Prostate gland (tissue), 2 donors: ENCODE data around the gene NOLC1.

Experiments used
- CTCF ChIP-seq, 4 experiments: fragments of 200-600 bp in 2 of 4; fragments of 450-650 bp in 2 of 4; sonication (generic) in 2 of 4; IDR thresholded peaks; 1 replicate in 3 of 4; 2 replicates in 1 of 4; pipeline ENCODE4 v1.5.1; 2016 to 2019; ENCODE audit warnings: antibody characterized with exemption in 4 of 4, mild to moderate bottlenecking in 2 of 4, moderate library complexity in 2 of 4
- POLR2AphosphoS5 ChIP-seq: sonication (generic); formaldehyde crosslinking; IDR thresholded peaks from one replicate; pipeline ENCODE4 v1.6.1; 2017; ENCODE audit warnings: antibody characterized with exemption

GRCh38 chr10:102134416-102134815 lies 17.8 kb upstream of the NOLC1 start:
- no peak for TF ChIP-seq CTCF (IDR thresholded peaks at IDR 0.05)
- no peak for TF ChIP-seq POLR2AphosphoS5
